T-helper 1 cell (primary cell): ENCODE data around the gene MAP3K5.
"Not testable (repeated sequence)": the region's sequence is repeated elsewhere in the genome, so short reads cannot be mapped to it uniquely, and the experiment has no call there.

Experiments used
- DNase-seq, 5 donors: peaks; one replicate each; pipeline ENCODE4 v3.0.0-alpha.2; 2012 to 2020

MAP3K5 gene

GRCh38 chr6:136790411-136791295 is 1.6 kb downstream of the MAP3K5 start:
- no peak for DNase-seq

GRCh38 chr6:136789440-136789839 is 2.8 kb downstream of the MAP3K5 start:
- DNase-seq, result not testable (repeated sequence)

- DNase-seq, result peak in 1 of 5 donors; percentile 67
Observed at GRCh38 chr6:136788069-136788902, 4.0 kb downstream of the MAP3K5 start.

GRCh38 chr6:136787726-136788068 is 4.6 kb downstream of the MAP3K5 start:
- no peak for DNase-seq

- DNase-seq, result no peak
Observed at GRCh38 chr6:136786658-136787057, 5.6 kb downstream of the MAP3K5 start.

- peak in 1 of 5 donors; percentile 80 for DNase-seq
Observed at GRCh38 chr6:136784910-136785746, 7.1 kb downstream of the MAP3K5 start.

- no peak for DNase-seq
Observed at GRCh38 chr6:136784271-136784664, 8.0 kb downstream of the MAP3K5 start.

GRCh38 chr6:136783495-136784270 is 8.6 kb downstream of the MAP3K5 start:
- peak in 1 of 5 donors; percentile 44 for DNase-seq

- DNase-seq, result no peak
Observed at GRCh38 chr6:136783021-136783420, 9.3 kb downstream of the MAP3K5 start.

GRCh38 chr6:136782021-136782770 is 10.1 kb downstream of the MAP3K5 start:
- DNase-seq, result peak in 1 of 5 donors; percentile 46

- DNase-seq, result no peak
Observed at GRCh38 chr6:136780972-136781371, 11.3 kb downstream of the MAP3K5 start.

- no peak for DNase-seq
Observed at GRCh38 chr6:136779682-136780081, 12.6 kb downstream of the MAP3K5 start.

GRCh38 chr6:136777651-136778050 is 14.6 kb downstream of the MAP3K5 start:
- no peak for DNase-seq

GRCh38 chr6:136775548-136775947 is 16.7 kb downstream of the MAP3K5 start:
- DNase-seq, result no peak

GRCh38 chr6:136775081-136775480 is 17.2 kb downstream of the MAP3K5 start:
- DNase-seq, result no peak

GRCh38 chr6:136774228-136775041 is 17.8 kb downstream of the MAP3K5 start:
- peak in 1 of 5 donors; percentile 38 for DNase-seq

GRCh38 chr6:136773473-136773796 is 18.8 kb downstream of the MAP3K5 start:
- DNase-seq, result no peak

- no peak for DNase-seq
Observed at GRCh38 chr6:136772685-136773472, 19.4 kb downstream of the MAP3K5 start.

GRCh38 chr6:136771306-136771705 is 21.0 kb downstream of the MAP3K5 start:
- no peak for DNase-seq

GRCh38 chr6:136769759-136770158 is 22.5 kb downstream of the MAP3K5 start:
- no peak for DNase-seq
